Fibroblast of peridontal ligament (primary cell): ENCODE data around the gene THBS4.

ENCODE experiments used
- DNase-seq: peaks from one replicate; pipeline ENCODE4 v3.0.0-alpha.2; 2010; ENCODE audit errors: extremely low read depth

THBS4 gene

GRCh38 chr5:80043187-80043586 lies 8.0 kb downstream of the THBS4 start:
- DNase-seq = no peak

DNA sequence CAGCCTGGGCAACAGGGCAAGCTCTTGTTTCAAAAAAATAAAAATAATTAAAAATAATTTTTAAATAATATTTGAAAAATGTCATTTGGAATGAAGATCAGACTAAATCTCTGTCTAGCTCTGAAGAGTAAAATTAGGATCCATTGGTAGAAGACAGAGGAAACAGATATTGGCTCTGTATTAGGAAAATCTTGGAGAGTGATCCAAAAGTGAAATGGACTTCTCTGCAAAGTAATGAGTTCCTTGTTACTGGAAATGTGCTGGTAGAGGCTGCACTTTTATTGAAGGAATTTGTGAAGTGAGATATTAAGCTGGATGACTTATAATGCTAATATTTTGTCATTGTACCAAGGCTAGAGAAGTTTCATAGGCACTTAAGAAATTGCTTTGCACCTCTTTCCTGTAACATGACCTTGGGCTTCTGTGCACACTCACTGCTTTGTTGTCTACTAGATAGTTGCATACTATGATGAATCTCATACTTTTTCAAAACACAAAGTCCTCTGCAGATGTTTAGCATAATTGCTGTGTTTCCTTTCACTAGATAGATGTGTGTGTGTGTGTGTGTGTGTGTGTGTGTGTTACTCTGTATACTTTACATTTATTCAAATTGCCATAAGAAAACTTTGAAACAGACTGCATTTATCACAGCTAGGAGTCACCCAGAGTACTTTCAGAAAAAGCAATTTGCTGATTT lies 13.1 kb downstream of the THBS4 start:
- no peak for DNase-seq

- no peak for DNase-seq
These were observed 17.3 kb downstream of the THBS4 start for GRCh38 chr5:80052464-80052863.

DNA sequence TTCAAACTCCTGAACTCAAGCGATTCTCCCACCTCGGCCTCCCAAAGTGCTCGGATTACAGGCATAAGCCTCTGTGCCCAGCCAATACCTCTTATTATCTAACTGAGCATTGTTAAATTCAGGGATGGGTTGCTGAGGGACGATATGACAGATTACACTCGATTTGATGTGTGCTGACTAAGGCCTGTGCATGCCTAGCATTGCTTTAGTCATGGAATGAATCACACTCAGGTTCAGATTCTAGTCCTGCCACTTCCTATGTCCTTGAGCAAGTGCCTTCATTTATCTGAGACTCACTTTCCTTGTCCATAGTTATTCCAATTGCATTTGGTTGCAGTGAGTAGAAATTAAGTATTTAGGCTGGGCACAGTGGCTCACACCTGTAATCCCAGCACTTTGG lies 19.5 kb downstream of the THBS4 start:
- no peak for DNase-seq

DNA sequence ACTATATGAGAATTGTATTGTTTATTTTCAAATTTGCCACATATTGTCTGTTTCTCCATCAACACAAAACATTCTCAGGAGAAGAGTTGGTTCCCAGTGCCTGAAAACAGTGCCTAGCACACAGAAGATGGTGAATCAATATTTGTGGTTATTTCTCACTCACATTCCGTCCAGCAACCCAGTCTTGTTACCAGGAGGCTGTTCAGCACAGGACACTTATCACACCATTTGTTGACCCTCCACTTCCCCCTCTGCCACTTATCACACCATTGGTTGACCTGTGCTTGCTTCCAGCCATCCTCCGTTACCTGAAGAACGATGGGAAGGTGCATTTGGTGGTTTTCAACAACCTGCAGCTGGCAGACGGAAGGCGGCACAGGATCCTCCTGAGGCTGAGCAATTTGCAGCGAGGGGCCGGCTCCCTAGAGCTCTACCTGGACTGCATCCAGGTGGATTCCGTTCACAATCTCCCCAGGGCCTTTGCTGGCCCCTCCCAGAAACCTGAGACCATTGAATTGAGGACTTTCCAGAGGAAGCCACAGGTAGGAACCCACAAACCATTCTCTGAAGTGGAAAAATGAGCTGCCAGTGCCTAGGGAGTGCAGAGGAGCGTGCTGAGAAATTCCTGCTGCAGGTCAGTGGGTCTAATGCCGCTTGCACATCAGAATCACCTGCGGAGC lies 20.5 kb downstream of the THBS4 start:
- DNase-seq = no peak

GRCh38 chr5:80057099-80057498 lies 22.0 kb downstream of the THBS4 start:
- no peak for DNase-seq

DNA sequence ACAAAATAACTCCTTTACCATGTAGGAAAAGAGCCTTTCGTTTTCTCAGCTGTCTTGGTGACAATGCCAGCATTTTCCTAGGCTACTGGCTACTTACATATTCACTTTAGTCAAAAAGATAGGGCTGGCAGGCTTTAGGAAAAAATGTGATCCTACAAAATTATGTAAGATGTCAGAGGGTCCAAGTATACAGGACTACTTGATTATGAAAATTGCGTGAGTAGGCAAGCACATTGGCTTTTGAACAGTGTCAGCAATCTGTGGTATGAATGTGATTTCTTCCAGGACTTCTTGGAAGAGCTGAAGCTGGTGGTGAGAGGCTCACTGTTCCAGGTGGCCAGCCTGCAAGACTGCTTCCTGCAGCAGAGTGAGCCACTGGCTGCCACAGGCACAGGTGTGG lies 22.8 kb downstream of the THBS4 start:
- peak; percentile 43 for DNase-seq

- peak; percentile 18 for DNase-seq
These were observed 24.3 kb downstream of the THBS4 start for GRCh38 chr5:80059354-80059980.

- peak; percentile 69 for DNase-seq
These were observed 25.8 kb downstream of the THBS4 start for GRCh38 chr5:80060966-80061365.

DNA sequence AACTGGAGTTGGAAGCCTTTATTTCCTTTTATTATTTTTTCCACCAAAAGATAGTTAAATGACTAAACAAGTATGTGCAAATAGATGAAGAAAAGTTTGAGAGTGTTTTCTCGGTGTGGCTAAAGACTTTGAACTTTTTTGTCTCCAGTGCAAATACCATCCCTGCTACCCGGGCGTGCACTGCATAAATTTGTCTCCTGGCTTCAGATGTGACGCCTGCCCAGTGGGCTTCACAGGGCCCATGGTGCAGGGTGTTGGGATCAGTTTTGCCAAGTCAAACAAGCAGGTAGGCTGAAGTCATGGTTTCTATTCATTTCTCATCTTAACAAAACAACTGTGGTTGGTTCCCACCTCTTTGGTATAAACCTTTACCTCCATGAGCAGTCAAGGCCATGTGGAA lies 26.4 kb downstream of the THBS4 start:
- DNase-seq = no peak

DNA sequence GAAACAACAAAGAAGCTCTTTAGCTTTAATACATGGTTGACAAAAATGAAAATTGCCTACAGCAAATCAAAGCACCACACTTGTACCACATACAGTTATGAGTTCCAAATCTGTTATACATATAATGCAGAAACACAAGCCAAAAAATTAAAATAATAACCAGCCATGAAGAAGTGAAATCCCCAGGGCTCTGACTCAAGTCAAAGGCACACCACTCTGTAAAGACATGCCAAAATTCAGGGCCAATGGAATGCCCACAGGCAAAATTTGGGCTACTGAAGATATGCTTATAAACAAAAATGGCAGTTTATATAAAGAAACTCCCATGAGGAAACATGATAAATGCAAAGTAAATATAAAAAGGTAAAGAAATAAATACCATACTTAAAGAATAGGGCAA lies 29.0 kb downstream of the THBS4 start:
- peak; percentile 93 for DNase-seq

GRCh38 chr5:80067016-80067415 lies 31.9 kb downstream of the THBS4 start:
- DNase-seq = no peak

DNA sequence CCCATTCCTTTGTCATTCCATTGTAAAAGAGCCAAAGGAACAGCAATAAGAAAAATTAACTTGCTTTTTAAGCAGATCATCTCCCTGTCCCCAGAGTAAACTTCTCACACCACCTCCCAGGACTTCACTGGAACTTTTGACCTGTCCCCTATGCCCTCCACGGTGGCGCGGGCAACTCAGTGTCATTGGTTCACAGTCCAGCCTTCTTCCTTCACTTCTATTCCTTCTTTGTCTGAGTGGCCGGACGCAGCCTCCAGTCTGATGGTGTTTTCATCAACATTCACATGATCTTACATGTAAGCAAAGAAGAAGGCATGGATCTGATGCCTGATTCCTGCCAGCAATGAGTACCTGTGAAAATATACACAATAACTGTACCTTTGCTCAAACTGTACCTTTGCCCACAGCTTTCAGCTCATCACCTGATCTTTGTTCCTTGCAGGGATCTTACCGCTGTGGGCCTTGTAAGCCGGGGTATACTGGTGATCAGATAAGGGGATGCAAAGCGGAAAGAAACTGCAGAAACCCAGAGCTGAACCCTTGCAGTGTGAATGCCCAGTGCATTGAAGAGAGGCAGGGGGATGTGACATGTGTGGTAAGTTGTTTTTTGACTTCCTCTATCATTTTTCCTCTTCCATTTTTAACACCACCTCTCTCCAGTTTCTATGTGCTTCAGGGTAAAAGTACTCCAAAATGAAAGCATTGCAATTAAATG lies 32.5 kb downstream of the THBS4 start:
- no peak for DNase-seq

GRCh38 chr5:80068246-80068636 lies 33.1 kb downstream of the THBS4 start:
- no peak for DNase-seq

GRCh38 chr5:80068775-80069174 lies 33.6 kb downstream of the THBS4 start:
- no peak for DNase-seq

- peak; percentile 74 for DNase-seq
These were observed 34.2 kb downstream of the THBS4 start for GRCh38 chr5:80069251-80069800.

DNA sequence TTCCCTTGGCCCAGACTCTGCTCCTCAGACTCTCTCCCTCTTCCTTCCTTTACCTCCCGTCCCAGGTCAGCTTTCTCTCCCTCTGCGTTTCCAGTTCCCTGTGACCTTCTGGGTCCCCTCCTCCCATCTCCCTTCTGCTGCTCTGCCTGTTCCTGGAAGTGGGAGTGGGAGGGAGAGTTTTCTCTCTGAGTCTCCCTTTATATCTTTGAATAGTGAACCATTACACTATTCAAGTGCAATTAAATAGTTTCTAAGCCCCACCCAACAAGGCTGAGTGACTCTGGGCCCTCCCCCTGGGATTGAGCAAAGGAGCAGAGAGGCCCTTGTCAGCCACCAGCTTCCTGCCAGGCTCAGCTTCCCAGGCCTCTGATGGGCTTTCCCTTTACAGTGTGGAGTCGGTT lies 34.8 kb downstream of the THBS4 start:
- no peak for DNase-seq

DNA sequence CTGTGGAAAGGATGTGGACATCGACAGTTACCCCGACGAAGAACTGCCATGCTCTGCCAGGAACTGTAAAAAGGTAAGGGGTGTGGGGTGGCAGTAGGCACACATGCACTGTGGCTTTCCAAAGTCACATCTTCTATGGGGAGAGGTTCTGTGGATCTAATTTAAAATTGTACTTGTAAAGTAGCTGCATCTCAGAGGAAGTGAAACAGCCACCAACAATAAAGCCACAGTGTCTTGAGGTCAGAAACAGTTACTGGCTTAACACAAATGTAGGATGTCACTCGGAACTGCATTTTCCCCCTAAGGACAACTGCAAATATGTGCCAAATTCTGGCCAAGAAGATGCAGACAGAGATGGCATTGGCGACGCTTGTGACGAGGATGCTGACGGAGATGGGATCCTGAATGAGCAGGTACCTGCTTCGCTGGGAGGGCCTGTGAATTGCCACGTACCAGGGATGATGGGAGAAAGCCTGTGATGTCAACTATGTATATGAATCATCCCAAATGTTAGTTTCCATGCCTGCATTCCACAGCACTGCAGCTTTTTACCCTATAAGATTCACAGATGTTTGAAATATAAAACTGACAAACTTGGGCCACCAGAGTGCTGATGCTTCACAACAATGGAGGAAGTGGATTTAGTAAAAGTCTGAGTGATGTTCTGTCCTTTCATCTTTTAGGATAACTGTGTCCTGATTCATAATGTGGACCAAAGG lies 35.3 kb downstream of the THBS4 start:
- peak; percentile 75 for DNase-seq

DNA sequence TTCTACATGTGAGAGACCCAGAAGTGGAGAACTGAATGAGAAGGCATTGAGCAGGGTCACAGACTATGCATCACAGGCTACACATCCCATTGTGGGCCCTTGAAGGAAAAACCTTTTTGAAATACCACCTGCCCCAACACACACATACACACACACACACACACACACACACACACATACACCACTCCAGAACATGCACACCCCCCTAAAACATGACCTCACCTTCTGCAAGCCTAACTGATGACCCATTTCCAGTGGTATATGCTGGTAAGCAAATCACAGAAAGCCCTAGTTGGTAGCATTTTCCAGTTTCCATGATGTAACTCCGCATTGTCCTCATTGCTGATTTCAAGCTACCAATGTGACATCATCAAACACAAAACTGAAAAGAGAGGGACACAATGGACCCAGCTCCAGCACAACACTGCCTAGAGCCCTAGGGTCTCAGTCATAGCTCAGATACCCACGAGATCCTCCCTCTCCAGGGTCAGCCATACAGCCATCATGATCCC lies 36.4 kb downstream of the THBS4 start:
- no peak for DNase-seq

DNA sequence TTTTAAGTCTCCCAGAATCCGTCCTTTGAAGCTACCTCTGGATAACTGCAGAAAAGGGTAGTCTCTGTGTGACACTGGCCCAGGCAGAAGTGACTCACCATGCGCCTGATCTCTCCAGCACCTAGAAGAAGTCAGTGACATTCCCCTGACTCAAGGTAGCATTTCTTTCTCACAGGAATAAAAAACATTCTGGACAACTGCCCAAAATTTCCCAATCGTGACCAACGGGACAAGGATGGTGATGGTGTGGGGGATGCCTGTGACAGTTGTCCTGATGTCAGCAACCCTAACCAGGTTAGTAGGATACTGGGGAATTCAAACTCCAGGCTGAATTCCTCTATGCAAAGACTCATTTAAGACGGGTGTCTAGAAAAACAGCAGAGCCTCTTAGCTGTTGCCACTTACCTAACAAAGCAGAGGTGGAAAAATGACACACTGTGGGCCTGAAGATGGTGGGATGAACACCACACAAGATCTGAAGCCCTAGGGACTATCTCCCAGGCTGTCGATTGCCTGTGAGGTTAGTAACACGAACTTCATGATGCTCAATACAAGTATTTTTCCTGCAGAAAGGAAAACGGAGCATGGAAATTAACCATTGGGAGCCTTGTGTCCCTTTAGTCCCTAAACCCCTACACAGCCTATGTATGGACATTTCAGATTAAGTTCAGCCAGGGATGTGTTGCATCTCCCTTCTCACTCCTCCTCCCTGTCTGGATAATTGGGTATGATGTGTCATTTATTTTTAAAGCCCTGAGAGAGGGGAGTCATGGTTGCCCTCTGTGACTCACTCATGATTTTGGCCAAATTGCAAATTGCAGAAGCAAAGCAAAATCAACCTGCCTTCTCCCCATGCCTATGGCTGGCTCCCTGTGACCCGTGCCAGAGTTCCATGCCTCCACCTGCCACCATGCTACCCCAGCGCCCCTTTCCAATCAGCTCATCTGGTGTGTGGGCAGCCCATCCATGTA lies 37.2 kb downstream of the THBS4 start:
- DNase-seq = peak; percentile 68
